NK-92 (cell line): ENCODE measurements around the gene INKA2.

ENCODE experiments used
- DNase-seq: peaks from one replicate; lab custom pipeline; 2025; ENCODE audit not compliant: unreplicated experiment; lab: John Stamatoyannopoulos, UW

Gene INKA2

DNA sequence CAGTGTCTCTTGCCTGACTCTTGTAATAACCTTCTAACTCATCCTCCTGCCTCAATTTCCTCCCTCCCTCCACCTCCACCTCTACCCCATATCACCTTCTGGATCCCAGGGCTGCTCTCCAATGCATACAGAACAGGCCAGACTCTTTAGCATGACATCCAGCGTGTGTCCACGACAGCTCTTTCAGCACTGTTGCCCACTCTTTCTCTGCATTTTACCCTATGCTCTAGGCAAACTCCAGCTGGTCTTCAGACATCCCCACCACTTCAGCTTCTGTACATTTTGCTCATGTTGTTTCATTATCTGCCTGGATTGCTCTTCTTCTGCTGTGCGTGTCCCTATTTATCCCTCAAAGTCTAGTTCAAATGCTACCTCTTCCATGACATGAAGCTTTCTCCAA lies 4.8 kb downstream of the INKA2 start:
- no peak for DNase-seq

DNA sequence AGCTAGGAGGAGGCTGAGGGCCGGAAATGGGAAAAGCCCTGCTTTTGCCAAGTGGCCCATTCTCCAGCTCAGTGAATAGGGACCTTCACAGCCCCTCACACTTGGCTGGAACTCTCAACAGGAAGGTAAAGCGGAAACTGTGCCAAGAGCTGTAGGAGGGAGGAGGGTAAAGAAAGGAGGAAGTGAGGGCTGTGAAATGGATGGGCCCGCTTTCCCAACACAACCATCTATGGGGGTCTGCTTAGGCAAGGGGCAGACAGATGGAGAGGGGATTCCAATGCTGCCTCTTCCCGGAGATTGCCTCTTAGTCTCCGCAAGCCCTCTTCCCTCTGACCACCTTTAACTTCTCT lies 5.2 kb downstream of the INKA2 start:
- no peak for DNase-seq

DNA sequence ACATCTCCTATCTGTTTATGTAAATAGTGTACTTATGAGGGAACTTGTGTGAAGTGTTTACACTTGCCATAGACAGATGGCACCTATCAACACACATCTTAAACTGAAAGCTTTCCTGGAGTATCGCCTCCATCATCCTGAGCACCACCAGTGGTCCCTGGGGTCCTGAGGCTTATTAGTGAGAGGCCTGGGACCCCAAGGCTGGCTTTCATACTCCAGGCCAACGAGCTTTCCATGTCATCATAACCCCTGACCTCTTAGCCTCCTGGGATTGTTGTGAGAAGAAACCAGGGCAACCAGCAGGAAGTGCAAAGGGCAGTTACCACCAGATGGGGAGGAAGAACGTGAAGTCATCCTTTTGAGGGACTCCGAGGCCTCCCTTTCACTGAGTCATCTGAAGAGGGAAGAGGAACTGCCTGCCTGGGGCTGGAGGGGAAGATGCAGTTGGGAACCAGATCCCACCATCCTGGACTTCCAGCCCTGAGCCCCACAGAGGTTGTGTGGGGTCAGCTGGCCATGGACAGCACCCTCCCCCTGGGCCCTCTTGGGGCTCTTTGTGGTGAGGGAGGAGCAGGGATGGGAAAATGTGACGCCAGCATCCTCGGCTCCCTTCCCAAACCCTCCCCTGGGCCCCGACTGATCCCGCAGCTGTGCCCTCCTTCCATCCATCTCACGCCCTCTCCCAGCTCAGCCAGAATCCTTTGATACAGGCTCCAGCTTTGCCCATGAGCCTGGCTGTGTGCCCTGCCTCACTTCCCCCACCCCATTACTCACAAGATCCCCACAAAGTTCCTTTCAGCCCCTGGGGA lies 5.8 kb downstream of the INKA2 start:
- no peak for DNase-seq

DNA sequence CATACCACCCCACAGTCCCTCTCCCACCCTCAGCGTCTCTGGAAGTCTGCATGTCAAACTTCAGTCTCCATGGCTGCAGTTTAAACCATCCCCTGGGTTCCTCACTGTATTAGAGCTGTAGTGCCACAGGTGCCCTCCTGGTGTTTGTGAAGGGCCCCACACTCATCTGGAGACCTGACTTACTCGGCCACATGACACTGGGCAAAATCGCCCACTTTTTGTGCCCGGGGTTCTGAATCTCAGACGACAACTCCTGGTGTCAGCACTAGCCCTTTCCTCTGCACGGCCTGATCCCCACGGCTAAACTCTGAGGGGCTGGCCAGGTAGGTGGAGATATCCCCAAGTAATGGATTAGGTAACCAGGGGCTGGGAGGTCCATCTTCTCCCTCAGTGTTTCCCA lies 6.5 kb downstream of the INKA2 start:
- no peak for DNase-seq

DNA sequence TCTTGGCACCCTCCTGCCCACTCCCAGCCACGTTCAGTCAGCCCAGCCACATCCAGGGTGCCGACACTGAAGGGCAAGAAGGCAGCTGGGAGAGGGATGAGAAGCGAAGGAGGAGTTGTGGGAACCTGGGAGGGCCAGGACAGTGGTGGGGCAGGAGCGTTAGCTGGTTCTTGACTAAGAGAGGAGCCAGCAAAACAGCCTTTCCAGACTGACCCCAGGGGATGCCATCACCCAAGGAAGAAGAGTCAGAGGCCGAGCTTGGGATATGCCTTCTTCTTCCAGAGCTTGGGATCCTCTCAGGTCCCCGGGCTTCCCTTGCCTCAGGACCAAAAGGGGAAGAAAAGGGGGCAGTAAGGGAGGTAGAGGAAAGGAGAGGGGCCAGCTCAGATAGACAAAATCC lies 7.2 kb downstream of the INKA2 start:
- DNase-seq = no peak

DNA sequence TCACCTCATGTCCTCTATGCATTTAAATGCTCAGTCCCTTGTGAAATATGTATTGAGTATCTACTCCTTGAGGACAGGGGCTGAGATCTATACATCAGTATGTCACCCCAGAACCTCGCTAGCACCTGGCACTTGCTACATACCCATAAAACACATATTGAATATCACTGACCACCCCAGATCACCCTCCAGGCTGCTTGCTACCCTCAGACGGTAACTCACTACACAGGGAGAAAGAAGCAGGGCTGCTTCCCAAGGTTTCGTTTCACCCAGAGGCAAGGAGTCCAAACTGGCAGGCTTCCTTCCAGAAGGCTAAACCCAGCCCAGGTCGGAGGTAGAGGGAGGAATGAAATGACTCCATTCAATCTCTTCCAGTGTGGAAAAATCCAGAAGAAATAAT lies 8.5 kb downstream of the INKA2 start:
- DNase-seq = no peak

DNA sequence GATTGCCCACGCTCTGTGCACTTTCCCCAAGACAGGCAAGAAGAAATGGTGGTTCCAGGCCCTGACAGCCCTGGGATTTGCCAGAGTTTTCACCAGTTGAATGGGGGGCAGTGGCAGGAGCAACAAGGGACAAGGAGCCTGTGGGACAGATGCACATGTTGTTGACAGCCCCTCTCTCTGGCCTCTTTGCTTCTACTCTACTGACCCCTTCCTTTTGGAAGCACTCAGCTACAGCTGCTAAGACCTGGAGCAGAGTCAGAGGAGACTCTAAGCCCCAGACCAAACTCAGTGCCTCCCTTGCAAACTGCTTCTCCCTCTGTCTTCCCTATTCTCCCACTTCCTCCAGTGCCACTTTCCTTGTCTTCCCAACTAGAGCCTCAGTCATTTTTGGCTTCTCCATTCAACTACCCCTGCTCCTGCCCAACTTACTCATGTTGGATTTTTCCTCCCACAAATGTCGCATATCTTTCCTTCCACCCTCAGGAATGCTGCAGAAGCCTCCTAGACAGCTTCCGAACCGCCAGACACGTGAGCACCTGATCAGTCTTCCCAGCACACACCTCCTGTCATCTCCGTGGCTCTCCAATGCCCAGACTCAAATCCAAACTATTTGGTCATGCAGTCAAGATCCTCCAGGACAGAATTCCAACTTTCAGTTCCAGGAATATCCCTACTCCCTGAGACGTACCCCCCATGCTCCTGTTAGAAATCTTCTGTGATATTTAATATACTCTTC lies 9.1 kb downstream of the INKA2 start:
- DNase-seq = no peak

DNA sequence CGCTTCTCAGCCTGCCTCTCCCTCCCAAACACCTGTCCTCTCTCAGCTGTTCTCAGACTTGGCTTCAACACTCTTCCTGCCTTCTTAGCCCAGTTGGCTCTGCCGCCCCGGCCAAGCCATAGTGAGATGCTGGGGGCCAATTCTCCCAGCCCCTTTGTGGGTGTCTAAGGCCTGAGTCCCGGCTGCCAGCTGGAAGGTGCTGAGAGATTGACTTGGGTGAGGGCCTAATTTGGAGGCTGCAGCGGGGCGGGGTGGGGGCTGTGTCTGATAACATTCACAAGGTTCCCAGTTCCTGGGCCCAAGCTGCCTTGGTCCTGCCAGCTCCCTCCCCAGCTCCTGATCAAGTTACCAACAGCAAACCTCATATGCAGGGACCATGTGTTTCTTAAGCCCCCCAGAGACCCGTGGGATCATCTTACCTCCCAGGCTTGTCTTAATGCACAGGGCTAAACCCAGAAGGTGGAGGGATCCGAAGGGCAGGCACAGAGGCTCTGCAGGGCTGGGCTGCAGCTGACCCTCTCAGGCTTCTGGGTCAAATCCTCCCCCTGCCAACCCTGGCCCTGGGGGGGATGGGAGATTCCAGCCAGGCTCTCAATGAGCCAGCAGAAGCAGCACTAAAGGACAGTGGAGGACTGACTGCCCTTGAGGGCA lies 9.8 kb downstream of the INKA2 start:
- no peak for DNase-seq

DNA sequence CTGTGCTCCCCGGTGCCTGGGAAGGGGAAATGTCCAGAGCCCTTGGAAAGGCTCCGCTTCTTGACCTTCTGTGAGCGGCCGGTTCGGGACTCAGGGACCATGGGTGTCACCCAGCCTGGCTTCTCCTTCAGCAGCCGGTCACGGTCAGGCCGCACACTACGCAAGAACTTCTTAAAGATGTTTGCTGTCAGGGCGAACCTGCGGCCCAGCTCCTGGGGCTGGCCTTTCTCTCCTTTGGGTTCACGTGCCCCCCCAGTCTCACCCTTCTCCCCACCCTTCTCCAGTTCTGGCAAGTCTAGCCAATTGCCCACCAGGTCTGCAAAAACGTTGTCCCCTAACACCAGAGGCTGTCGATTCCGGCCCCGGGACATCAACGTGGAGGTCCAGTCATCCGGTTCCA lies 12.1 kb downstream of the INKA2 start:
- no peak for DNase-seq

DNA sequence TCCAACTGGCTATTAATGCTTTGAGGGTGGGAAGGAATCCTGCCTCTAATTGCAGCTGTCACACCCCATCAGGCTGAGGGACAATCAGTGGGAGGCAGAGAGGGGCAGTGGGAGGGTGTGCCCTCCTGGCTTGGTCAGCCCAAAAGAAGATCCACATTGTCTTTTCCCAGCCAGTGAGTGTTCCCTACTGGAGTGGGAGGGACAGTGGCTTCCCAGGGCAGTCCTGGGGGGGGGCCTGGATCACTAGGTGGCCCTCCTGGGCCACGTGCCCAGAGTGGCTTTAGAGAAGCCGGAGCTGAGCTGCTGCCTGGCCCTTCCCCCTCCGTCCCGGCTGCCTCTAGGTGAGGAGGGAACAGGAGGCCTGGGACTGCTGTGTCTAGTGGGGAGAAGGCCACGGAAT lies 14.0 kb downstream of the INKA2 start:
- no peak for DNase-seq

DNA sequence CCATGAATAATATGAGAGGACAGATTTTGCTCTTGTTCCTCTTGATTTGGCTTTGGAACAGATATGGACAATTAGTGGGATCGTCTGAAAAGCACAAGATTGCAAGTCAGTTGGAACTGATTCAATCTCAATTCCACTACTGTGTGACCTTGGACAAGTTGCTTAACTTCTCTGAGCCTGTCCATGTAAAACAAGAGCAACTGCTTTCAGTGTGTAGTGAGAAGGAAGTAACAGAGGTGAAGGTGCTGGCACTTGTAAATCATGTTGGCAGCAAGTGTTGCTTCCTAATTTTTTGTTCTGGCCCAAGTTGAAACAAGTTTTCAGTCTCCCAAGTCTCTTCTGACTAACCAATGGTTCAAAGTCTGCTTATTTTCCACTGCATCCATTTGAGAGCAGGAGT lies 15.3 kb downstream of the INKA2 start:
- no peak for DNase-seq

DNA sequence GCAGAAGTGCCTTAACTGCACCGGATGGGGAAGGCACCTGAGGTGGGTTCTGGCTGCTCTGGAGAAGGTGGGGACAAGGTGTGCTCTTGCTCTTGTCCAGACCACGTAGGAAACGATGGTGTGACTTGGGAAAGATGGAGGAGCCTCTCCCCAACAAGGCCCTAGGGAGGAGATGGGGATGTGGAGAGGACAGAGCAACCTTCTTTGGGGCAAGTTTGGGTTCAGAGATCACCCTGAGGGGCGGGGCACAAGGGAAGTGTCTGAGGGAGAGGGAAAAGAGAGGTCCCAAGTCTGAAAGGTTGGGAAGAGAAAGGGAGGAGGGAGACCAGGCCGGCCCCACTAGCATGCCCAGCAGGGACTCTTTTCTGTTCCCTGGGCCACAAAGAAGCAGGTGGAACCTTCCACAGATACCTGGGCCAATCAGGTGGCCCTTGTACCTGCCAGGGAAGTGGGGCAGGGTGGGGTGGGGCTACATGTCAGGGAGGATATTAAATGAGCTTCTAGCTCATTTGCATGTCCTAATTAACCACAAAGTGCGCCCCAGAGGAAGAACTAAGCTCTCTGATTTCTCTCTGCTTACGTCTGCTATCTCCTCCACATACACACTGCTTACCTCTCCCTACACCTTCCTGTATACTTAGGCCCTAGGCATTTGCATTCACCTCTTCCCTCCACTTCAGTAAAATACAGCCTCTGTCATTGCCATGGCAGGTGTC lies 15.9 kb downstream of the INKA2 start:
- DNase-seq = no peak

DNA sequence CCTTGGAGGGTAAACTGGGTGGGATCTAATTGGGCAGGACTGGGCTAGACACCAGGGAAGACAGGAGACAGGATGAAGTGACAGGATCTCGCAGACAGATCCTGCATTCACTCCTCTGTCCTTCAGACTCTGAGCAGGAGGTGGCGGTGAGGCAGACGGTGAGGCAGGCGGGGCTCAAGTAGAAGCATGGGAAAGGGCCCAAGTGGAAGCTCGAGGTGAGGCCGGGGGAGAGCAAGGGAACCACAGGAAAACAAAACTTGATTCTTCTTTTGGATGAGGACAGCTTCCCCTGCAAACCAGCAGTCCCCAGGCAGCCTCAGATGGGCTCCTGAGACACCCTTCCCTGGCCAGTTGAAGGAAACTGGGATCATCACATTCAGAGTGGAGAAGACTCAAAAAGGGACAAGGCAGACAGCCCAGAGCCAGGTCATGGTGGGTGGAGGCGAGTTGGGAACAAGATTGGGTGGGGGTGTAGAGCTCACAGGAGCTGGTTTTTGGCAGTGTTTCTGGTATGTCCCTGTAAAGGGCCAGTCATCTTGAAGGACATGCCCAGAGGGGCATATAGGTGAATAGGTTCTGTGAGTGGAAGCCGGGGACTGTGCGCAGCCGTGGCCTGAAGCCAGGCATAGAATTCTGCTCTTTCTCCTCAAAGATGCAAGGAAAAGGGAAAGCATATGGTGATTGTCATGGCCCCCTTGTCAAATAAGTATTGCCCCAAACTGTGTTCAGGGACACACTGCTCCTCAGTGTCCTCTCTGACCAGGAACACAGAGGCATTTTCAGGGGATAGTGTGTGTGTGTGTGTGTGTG lies 18.0 kb downstream of the INKA2 start:
- no peak for DNase-seq

DNA sequence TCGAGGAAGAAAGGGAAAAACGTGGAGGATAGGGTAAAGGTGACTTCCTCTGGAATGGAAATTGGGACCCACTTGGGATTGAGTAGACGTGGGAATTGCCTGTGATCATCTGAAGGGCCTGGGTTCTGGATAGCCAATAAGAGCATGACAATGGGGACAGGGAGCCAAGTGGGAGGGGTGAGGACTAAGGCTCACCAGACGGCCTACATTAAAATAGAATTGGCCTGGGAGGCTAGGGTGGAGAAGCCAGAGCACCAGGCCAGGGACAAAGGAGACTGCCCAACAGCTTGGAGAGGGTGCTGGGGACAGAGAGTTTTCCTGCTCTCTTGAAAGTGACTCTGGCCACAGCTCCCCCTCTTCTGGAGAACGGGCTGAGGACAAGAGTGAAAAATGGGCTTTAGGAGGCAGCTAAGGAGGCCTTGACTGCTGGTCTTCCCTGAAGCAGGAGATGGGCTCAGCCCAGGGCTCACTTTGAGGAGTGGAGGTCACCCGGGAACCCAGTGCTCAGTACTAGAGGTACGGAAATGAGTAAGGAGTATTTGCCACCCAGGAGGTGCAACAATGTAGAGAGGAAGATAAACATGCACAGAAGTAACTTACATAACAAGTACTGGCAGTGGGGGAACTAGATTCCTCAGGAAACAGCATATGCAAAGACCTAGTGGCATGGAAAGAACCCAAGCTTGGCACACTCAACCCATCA lies 18.8 kb downstream of the INKA2 start:
- no peak for DNase-seq

DNA sequence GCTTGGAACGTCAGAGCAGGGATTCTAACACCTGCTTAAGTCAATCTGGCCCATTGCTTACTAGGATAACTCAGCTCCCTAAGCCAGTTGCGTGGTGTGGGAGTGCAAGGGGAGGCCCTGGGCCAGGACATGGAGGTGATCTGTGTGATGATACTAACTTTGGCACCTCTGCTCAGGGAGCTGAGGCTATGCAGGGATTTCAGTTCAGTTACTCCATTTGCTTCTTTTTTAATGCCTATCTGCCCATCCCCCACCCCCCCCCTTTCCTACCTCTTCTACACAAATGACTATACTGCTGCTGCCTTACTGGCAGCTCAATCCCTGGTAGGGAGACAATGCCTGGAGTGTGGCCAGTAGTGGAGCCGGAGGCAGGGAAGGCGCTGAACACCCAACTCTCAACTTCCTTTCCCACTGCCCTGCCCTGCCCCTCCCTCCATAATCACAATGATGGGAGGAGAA lies 19.5 kb downstream of the INKA2 start:
- no peak for DNase-seq

DNA sequence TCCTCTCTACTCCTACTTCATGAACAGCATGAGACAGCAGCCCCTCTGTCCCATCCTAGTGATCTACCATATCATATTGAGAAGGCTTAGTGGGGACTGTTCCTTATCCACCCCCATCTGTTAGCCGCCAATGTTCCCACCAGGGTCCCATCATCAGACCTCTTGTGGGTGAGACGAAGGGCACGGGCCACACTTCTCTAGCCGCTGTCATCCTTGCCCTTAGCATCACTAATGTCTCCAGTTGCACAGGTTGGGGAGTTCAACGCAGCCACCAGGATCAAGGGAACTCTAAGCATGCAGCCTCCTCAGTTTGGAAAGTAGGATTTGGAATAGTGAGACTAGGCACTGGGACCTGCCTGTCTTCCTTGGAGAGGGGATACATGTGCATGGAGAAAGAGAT lies 20.1 kb downstream of the INKA2 start:
- DNase-seq = no peak

DNA sequence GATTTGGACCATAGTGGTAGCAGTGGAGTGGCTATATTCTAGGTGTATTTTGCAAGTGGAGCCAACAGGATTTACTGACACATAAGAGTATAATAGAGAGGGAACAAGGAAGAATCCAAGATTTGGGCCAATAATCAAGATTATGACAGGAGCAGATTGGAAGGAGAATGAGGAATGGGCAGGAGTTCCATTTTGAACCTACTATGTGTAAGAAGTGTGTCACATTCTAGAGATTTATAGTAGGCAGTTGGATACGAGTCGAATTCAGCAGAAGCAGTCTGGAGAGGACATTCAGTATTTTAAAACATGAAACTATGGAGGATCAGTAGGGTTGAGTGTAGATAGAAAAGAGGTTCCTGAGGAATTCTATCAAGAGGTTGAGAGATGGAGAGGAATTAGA lies 21.7 kb downstream of the INKA2 start:
- no peak for DNase-seq

DNA sequence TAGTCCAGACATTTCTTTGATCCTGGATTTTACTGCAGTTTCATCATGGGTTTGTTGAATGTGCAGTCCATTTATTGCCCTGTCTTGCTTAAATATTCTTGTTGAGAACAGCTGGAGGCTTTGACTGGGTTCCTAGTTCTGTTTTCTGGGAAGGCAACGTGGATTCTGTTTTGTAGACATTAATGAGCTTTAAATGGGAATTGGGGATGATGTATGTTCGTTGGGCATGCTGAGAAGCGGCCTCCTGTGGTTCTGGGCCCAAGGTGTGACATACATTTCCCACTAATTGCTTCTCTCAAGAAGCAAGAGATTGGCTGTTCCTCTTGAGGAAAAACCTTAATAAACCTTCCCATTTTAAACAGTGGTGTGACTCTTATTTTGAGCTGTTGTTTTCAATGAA lies 22.9 kb downstream of the INKA2 start:
- no peak for DNase-seq

DNA sequence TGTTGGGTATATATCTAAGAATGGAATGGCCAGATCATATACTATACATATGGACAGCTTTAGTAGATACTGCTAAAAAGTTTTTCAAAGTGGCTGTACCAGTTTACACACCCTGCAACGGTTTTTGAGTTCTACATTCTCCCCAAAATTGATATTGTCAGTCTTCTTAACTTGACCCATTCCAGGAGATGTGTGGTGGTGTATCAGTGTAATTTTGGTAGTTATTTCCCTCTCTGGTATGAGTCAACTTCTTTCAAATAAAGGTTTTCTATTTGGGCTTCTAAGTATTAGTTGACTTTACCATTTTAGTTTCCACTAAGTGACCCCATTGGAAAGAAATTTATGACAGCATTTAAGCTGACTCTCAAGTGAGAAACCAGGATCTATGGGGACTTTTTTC lies 29.2 kb downstream of the INKA2 start:
- DNase-seq = no peak

DNA sequence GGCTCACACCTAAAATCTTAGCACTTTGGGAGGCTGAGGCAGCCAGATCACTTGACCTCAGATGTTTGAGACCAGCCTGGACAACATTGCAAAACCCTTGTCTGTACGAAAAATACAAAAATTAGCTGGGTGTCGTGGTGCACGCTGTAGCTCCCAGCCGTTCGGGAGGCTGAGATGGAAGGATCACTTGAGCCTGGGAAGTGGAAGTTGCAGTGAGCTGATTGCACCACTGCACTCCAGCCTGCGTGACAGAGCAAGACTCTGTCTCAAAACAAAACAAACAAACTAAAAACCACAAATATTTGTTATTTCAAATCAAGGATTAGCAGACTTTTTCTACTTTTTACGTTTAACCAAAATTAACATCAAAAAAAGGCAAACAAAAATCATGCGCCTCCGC lies 31.3 kb downstream of the INKA2 start:
- DNase-seq = no peak
